A549 (cell line): ENCODE data around the gene GOLGA7B. TPM values are rescaled to one million over a fixed set of nuclear protein-coding genes. Genes with fewer than 3 reads are reported as not detected.

Source experiments
- ATAC-seq, 2 experiments: fragments of 200-7000 bp in 1 of 2; fragments of >200 bp in 1 of 2; cut with Nextera tagmentation in 1 of 2; cut with Tn5 transposase in 1 of 2; 3 replicates each; pipeline versions ENCODE4 v1.8.0 to v1.9.1; 2018 to 2020; ENCODE audit warnings: mild to moderate bottlenecking in 1 of 2, moderate library complexity in 1 of 2
- CTCF ChIA-PET: fragments of 300-600 bp; sonication (Branson Sonifier 250); formaldehyde crosslinking; extraction: SDS; loops from one replicate; lab custom pipeline; 2021; ENCODE audit warnings: antibody characterized with exemption, inconsistent platforms; lab: Yijun Ruan, JAX
- POLR2A ChIA-PET: fragments of 350-600 bp; formaldehyde crosslinking; extraction: SDS; loops from one replicate; lab custom pipeline; 2021; ENCODE audit warnings: antibody characterized with exemption, inconsistent platforms; lab: Yijun Ruan, JAX
- DNase-seq, 2 experiments: peaks; one replicate each; pipeline versions ENCODE4 v3.0.0 to v3.0.0-alpha.2; 2011 to 2016; ENCODE audit warnings: low read depth in 1 of 2, low spot score in 1 of 2
- FAIRE-seq: peaks from 2 replicates; lab custom pipeline; 2011; peaks lifted over from hg19 to GRCh38; lab: Jason Lieb, UNC
- H3K27ac ChIP-seq, 2 experiments: fragments of >200 bp; sonication (Bioruptor Twin); formaldehyde crosslinking; 3 replicates each; pipeline ENCODE4 v1.5.1; 2016 to 2017
- H3K4me1 ChIP-seq: fragments of >200 bp; sonication (Bioruptor Twin); formaldehyde crosslinking; 3 replicates; pipeline ENCODE4 v1.6.1; 2016
- H3K4me2 ChIP-seq: fragments of >200 bp; sonication (Bioruptor Twin); formaldehyde crosslinking; 3 replicates; pipeline ENCODE4 v1.6.1; 2016
- H3K4me3 ChIP-seq: fragments of >200 bp; sonication (Bioruptor Twin); formaldehyde crosslinking; 3 replicates; pipeline ENCODE4 v1.5.1; 2016
- H3K9me3 ChIP-seq: fragments of >200 bp; sonication (Bioruptor Twin); formaldehyde crosslinking; 3 replicates; pipeline ENCODE4 v1.6.1; 2016
- ATOH8 ChIP-seq: fragments of 250-450 bp; sonication (Bioruptor Pico); IDR thresholded peaks from 2 replicates; pipeline ENCODE4 v1.5.0; 2020; ENCODE audit warnings: low read depth, mild to moderate bottlenecking, moderate library complexity
- BHLHE40 ChIP-seq: IDR thresholded peaks from 2 replicates; pipeline ENCODE4 v1.6.1; 2012; ENCODE audit warnings: low read depth, low read length, inconsistent platforms
- EP300 ChIP-seq, 2 experiments: fragments of >200 bp; sonication (Bioruptor Twin); formaldehyde crosslinking; IDR thresholded peaks; 2 replicates in 1 of 2; 3 replicates in 1 of 2; pipeline ENCODE4 v1.6.1; 2016 to 2017
- ESRRA ChIP-seq: fragments of 150-350 bp; IDR thresholded peaks from 2 replicates; pipeline ENCODE4 v1.6.1; 2014; ENCODE audit warnings: mild to moderate bottlenecking, low read length, borderline replicate concordance
- FOSB ChIP-seq: fragments of 250-450 bp; sonication (Bioruptor Pico); IDR thresholded peaks from 2 replicates; pipeline ENCODE4 v1.5.0; 2020; ENCODE audit warnings: mild to moderate bottlenecking, moderate library complexity
- FOSL2 ChIP-seq, 2 experiments: fragments of 450-650 bp in 1 of 2; fragments of >200 bp in 1 of 2; sonication (Bioruptor Twin) in 1 of 2; formaldehyde crosslinking; IDR thresholded peaks; 2 replicates each; pipeline versions ENCODE4 v1.5.0 to v1.6.1; 2016 to 2020; ENCODE audit warnings: mild to moderate bottlenecking in 1 of 2, moderate library complexity in 1 of 2
- GATA3 ChIP-seq: IDR thresholded peaks from 2 replicates; pipeline ENCODE4 v1.6.1; 2012; ENCODE audit warnings: borderline replicate concordance
- HOXA7 ChIP-seq: fragments of 250-450 bp; sonication (Bioruptor Pico); IDR thresholded peaks from 2 replicates; pipeline ENCODE4 v1.5.0; 2020; ENCODE audit warnings: mild to moderate bottlenecking, moderate library complexity
- JUNB ChIP-seq: fragments of >200 bp; sonication (Bioruptor Twin); formaldehyde crosslinking; IDR thresholded peaks from 2 replicates; pipeline ENCODE4 v1.6.1; 2016
- KDM5A ChIP-seq: fragments of 200-600 bp; sonication (generic); IDR thresholded peaks from 2 replicates; pipeline ENCODE4 v1.6.1; 2016; ENCODE audit warnings: antibody characterized with exemption, mild to moderate bottlenecking
- MAFK ChIP-seq: fragments of 450-650 bp; IDR thresholded peaks from 2 replicates; pipeline ENCODE4 v1.6.1; 2014; ENCODE audit not compliant: partially characterized antibody
- MYC ChIP-seq: IDR thresholded peaks from 2 replicates; pipeline ENCODE4 v1.6.1; 2012; ENCODE audit warnings: mild to moderate bottlenecking, inconsistent platforms, low read length, improper control_type of control experiment, borderline replicate concordance
- NPAS2 ChIP-seq: fragments of 250-450 bp; sonication (Bioruptor Pico); IDR thresholded peaks from 2 replicates; pipeline ENCODE4 v1.8.0; 2022; ENCODE audit warnings: mild to moderate bottlenecking, moderate library complexity, borderline replicate concordance
- POLR2A ChIP-seq: IDR thresholded peaks from 2 replicates; pipeline ENCODE4 v1.6.1; 2012; ENCODE audit warnings: mild to moderate bottlenecking, low read length
- POLR2AphosphoS2 ChIP-seq: conservative IDR thresholded peaks from 2 replicates; pipeline ENCODE4 v1.6.1; 2012; ENCODE audit warnings: low read length, improper control_type of control experiment, inconsistent platforms
- RFX5 ChIP-seq: fragments of 450-650 bp; IDR thresholded peaks from 2 replicates; pipeline ENCODE4 v1.7.1; 2014; ENCODE audit warnings: antibody characterized with exemption, mild to moderate bottlenecking, moderate library complexity
- RNF2 ChIP-seq: fragments of 200-600 bp; sonication (generic); IDR thresholded peaks from 2 replicates; pipeline ENCODE4 v1.6.1; 2016; ENCODE audit warnings: low read depth, mild to moderate bottlenecking, antibody characterized with exemption, moderate library complexity, borderline replicate concordance
- SMC3 ChIP-seq: fragments of >200 bp; sonication (Bioruptor Twin); formaldehyde crosslinking; IDR thresholded peaks from 3 replicates; pipeline ENCODE4 v1.6.1; 2018; ENCODE audit warnings: inconsistent platforms
- SREBF2 ChIP-seq: fragments of 450-650 bp; IDR thresholded peaks from 2 replicates; pipeline ENCODE4 v1.6.1; 2014; ENCODE audit warnings: mild to moderate bottlenecking, moderate library complexity
- TFCP2L1 ChIP-seq: fragments of 250-450 bp; sonication (Bioruptor Pico); IDR thresholded peaks from 2 replicates; pipeline ENCODE4 v1.5.0; 2021; ENCODE audit warnings: mild to moderate bottlenecking
- ZFP36 ChIP-seq: fragments of 450-650 bp; IDR thresholded peaks from 2 replicates; pipeline ENCODE4 v1.6.1; 2014; ENCODE audit warnings: borderline replicate concordance; ENCODE audit not compliant: partially characterized antibody
- ZNF302 ChIP-seq: fragments of 250-450 bp; sonication (Bioruptor Pico); IDR thresholded peaks from 2 replicates; pipeline ENCODE4 v1.9.0; 2021; ENCODE audit warnings: inconsistent platforms, mild to moderate bottlenecking, moderate library complexity
- WGBS: methylation state at CpG from one replicate; pipeline ENCODE4 v1.1.6; 2017; ENCODE audit errors: missing lambda C conversion rate; 5-methylcytosine and 5-hydroxymethylcytosine counted together
- polyA plus RNA-seq, 4 experiments: library from polyadenylated mRNA; depleted of rRNA in 3 of 4; stranded (reverse); fragments of >200 nt; fragmentation: RNase III in 1 of 4; extraction: RNeasy Plus Mini Kit Qiagen cat#74134 plus additional on column Dnase treatment in 1 of 4; gene quantifications; 2 replicates in 3 of 4; 3 replicates in 1 of 4; pipeline ENCODE4 v1.2.3, GENCODE V29; 2011 to 2017
- TF ChIP-seq, protein P1 (sequence below): fragments of >200 bp; sonication (Bioruptor Twin); formaldehyde crosslinking; IDR thresholded peaks from 2 replicates; pipeline ENCODE4 v1.6.1; 2016
- TF ChIP-seq, protein P2 (sequence below): IDR thresholded peaks from 2 replicates; pipeline ENCODE4 v1.6.1; 2012

The GOLGA7B gene
- polyA plus RNA-seq, 2 of the 4 experiments (the other 2 are of a cell fraction): 0.62 to 1.5 TPM

- no peaks in the 10 kb centered on the region for H3K9me3 ChIP-seq
- H3K4me3 ChIP-seq: no peak overlapping the region
- CTCF ChIA-PET: interaction anchor here (0.6 to 1.4 kb wide), 2 partner anchors 59 to 62 kb away, joined by 3 to 5 read pairs; no protein-coding TSS in a partner anchor
- FAIRE-seq: no peak
- no peak overlapping the region for H3K4me2 ChIP-seq
- POLR2A ChIA-PET: no interaction called here
- H3K27ac ChIP-seq: no peak overlapping the region
- peaks cover 15% of the 10 kb centered on the region; the same call in 2 of the 3 replicates for H3K4me1 ChIP-seq
- DNase-seq: no peak
- TF ChIP-seq NPAS2: no peak
- TF ChIP-seq, all 56 proteins: peak for 0
- no peak for ATAC-seq
- WGBS: 83% methylated on average over 3 of the region's 3 CpGs
Measured at GRCh38 chr10:97854743-97855142, 5.1 kb downstream of the GOLGA7B start.

DNA sequence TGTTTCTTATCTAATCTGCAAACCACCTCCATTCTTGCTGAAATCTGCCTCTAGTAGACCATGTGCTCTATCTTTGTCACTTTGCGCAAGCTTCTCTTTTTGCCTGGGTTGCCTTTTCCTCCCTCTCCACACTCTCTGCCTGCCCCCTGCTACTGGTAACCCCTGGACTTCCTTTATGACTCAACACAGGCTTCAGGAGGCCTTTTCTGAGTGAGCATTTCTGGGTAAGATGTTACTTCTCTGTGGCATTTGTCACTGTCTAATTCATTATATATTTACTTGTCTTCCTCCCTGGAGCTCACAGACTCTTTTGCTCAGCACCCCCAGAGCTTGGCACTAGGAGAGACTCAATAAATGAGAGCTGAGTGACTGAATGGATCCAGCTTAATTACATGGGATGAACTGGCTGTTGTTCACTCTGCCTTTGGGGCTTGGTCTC lies 8.4 kb downstream of the GOLGA7B start:
- no peaks in the 10 kb centered on the region for H3K9me3 ChIP-seq
- ATAC-seq: no peak
- no peak for TF ChIP-seq ZFP36
- TF ChIP-seq, protein P1, sequence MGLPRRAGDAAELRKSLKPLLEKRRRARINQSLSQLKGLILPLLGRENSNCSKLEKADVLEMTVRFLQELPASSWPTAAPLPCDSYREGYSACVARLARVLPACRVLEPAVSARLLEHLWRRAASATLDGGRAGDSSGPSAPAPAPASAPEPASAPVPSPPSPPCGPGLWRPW: no peak
- no peak for TF ChIP-seq MYC
- TF ChIP-seq RFX5: no peak
- no peak for TF ChIP-seq TFCP2L1
- no peak for TF ChIP-seq ESRRA
- TF ChIP-seq POLR2A: no peak
- ChIA-PET POLR2A (interaction anchor here (0.7 kb wide), 1 partner anchor 9 kb away, joined by 3 read pairs; the partner anchor contains the start of gene GOLGA7B), CTCF (interaction anchor here (1.2 to 21.3 kb wide), 4 partner anchors 13 to 98 kb away, joined by 3 to 649 read pairs (median 34); no protein-coding TSS in a partner anchor)
- DNase-seq: no peak
- no peak for FAIRE-seq
- H3K4me3 ChIP-seq: no peak overlapping the region
- H3K27ac ChIP-seq: peak overlapping the region in 1 of 2 experiments; percentile 68; a peak in 3 of 6 replicates
- H3K4me1 ChIP-seq: peaks cover 40% of the 10 kb centered on the region
- 93% methylated on average over 1 of the region's 1 CpG for WGBS
- peak overlapping the region; percentile 7; the same call in 2 of the 3 replicates for H3K4me2 ChIP-seq

GRCh38 chr10:97861097-97861750 lies 11.6 kb downstream of the GOLGA7B start:
- H3K4me2 ChIP-seq: peak overlapping the region; percentile 72
- peaks cover 40% of the 10 kb centered on the region for H3K4me1 ChIP-seq
- TF ChIP-seq, protein P2, sequence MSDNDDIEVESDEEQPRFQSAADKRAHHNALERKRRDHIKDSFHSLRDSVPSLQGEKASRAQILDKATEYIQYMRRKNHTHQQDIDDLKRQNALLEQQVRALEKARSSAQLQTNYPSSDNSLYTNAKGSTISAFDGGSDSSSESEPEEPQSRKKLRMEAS: 0 out of 2 replicates have a peak, but pooled peaks have one; percentile 18
- TF ChIP-seq SREBF2: no peak
- peak; percentile 39 for TF ChIP-seq FOSL2 (IDR thresholded peaks at IDR 0.05)
- TF ChIP-seq FOSL2 (CRISPR knock-in tag; IDR thresholded peaks at IDR 0.05): peak; percentile 81
- peak; percentile 35; the same call in 1 of the 2 replicates for TF ChIP-seq JUNB
- TF ChIP-seq EP300 (IDR thresholded peaks at IDR 0.05): peak in 1 of 2 experiments; percentile 10; a peak in 1 of 5 replicates
- CTCF ChIA-PET: interaction anchor here (0.6 to 21.3 kb wide), 17 partner anchors 9 to 1996 kb away, joined by 3 to 649 read pairs (median 4); no protein-coding TSS in a partner anchor
- H3K4me3 ChIP-seq: no peak overlapping the region
- no peaks in the 10 kb centered on the region for H3K9me3 ChIP-seq
- WGBS: 57% methylated on average over 3 of the region's 3 CpGs
- ATAC-seq: peak; percentile 95 to 97
- DNase-seq: peak; percentile 59 to 93
- FAIRE-seq: peak; percentile 87
- peak overlapping the region; percentile 63 to 79 for H3K27ac ChIP-seq
- POLR2A ChIA-PET: interaction anchor here (0.5 to 1.6 kb wide), 6 partner anchors 11 to 125 kb away, joined by 3 to 11 read pairs (median 5); partner anchors contain the start of genes GOLGA7B and ZFYVE27

DNA sequence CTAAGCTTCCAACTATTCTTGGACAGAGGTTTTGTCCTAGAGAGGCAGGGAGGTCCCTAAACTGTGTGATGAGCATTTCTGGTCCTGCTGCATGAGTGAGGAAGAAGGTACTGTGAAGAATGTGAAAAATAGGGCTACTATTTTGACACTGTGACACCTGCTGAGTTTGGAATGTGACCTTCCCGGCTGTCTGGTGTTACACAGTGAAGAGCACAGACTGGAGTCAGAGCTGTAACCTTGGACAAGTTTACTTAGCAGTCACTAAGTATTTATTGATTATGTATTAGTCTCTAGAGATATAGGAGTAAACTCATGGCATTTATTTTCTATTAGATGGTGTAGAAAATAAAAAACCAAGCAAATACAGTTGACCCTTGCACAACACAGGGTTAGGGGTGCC lies 12.3 kb downstream of the GOLGA7B start:
- H3K9me3 ChIP-seq: no peaks in the 10 kb centered on the region
- ChIA-PET CTCF (interaction anchor here (1.0 to 21.3 kb wide), 9 partner anchors 9 to 179 kb away, joined by 3 to 649 read pairs (median 4); no protein-coding TSS in a partner anchor), POLR2A (interaction anchor here (0.9 to 1.6 kb wide), 4 partner anchors 13 to 125 kb away, joined by 5 to 11 read pairs (median 5); partner anchors contain the start of genes GOLGA7B and ZFYVE27)
- ATAC-seq: peak; percentile 41 to 56; a peak in 5 of 6 replicates
- DNase-seq: no peak
- peak overlapping the region; percentile 72 for H3K4me2 ChIP-seq
- H3K4me3 ChIP-seq: no peak overlapping the region
- 4% methylated on average over 1 of the region's 1 CpG for WGBS
- no peak for FAIRE-seq
- H3K27ac ChIP-seq: peak overlapping the region; percentile 63 to 79
- peaks cover 40% of the 10 kb centered on the region for H3K4me1 ChIP-seq
- no peak for TF ChIP-seq ATOH8 (CRISPR knock-in tag)
- TF ChIP-seq BHLHE40: no peak
- TF ChIP-seq HOXA7 (CRISPR knock-in tag): no peak
- no peak for TF ChIP-seq KDM5A
- TF ChIP-seq FOSB (CRISPR knock-in tag): no peak
- no peak for TF ChIP-seq MYC
- no peak for TF ChIP-seq MAFK
- TF ChIP-seq GATA3: no peak
- TF ChIP-seq POLR2AphosphoS2: no peak
- no peak; the same call in 1 of the 2 replicates for TF ChIP-seq JUNB
- TF ChIP-seq ZNF302 (CRISPR knock-in tag): no peak
- no peak for TF ChIP-seq ZFP36
- no peak for TF ChIP-seq RNF2
- no peak for TF ChIP-seq SMC3
